HG02763 (cell line): ENCODE measurements around the gene MUC21.

ENCODE experiments used
- ATAC-seq: cut with Tn5 transposase; IDR thresholded peaks from one replicate; pipeline ENCODE4 v1.9.1; 2021; ENCODE audit warnings: mild to moderate bottlenecking, moderate library complexity; ENCODE audit not compliant: unreplicated experiment

MUC21 gene

DNA sequence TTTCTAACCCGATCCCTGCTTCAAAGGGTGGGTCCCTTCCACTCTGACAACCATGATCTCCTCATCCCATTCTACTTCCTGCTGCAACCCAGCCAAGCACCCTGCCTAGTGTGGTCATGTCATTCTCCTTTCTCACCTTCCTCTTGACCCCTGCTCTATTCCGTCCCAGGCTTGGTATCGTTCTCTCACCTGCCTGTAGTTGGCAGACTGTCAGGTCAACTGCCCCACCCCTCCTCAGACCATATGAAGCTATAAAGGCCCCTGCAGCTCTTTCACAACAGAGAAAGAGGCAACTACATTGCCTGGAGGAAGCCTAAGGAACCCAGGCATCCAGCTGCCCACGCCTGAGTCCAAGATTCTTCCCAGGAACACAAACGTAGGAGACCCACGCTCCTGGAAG, at the start of gene MUC21:
TSS of gene MUC21 (plus strand) at position 280 of the 400 bp plus-strand sequence. CDS start 241 bp downstream, outside the sequence.
- ATAC-seq, result no peak

DNA sequence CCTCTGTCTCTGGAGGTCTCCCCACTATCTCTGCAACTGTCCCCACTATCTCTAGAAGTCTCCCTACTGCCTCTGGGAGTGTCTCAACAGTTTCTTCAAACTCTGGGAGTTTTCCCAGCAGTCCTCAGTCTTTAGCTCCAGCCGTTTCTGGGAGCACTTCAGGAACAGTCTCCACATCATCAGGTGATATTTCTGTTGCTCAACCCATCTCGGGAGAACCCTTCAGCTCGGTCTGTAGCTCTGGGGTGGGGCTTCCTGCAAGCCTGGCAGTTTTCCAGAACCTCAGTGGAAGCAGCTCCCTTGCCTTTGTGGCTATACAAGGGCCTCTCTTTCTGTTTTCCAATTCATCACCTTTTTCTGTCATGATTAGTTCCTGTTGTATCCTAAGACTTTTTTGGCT, 48.5 kb upstream of the MUC21 start:
- ATAC-seq, result no peak

DNA sequence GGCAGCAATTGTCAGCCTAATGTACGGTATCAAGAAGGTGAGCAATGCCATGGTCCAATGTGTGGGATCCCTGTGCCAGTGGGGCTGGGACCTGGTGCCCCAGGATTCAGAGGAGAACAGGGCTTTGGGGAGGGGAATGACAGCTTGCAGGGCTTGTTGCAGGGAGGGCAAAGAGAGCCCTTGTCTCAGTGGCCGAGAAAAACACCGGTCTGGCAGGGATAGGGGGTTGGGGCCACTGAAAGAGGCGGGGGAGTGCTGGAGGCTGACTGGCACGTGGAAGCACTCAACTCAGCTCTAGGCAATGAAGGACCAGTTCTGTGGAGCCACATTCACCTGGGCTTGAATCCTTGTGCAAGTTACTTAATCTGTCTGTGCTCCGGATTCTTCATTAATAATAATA, 46.3 kb upstream of the MUC21 start:
- no peak for ATAC-seq

DNA sequence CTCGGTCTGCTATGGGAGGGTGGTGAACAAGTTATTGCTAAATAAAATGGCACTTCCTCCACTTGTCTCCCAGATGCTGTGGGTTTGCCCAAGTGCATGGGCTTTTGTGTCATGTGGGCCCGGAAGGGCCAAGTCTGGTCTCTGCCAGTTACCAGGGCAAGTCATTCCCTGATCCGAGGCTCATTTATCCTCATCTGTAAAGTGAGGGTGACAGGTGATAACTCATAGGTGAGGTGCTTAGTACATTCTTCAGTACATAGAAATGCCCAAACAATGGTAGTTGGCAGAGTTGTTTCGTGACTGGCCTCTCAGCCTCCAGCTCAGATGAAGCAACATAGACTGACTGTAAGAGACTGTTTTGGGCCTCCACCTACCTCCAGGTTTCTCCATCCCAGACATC, 44.8 kb upstream of the MUC21 start:
- ATAC-seq, result no peak

DNA sequence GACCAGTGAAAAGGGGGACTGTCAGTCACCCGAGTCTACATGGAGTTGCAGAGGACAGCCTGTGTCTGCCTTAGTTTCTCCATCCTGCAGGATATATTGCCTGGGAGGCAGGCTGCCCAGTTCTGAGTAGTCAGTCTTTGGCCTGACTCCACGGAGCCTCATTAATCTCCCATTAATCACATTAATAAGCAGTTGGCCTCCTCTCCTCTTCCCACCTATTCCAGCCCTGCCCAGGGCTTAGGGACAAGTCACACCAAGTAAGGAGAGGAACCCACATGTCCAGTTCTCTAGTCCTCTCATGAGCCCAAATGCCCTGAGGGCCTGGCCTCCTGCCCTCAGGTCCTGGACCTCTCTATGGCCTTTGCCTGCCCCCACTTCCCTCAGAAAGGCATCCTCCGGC, 44.0 kb upstream of the MUC21 start:
- no peak for ATAC-seq

DNA sequence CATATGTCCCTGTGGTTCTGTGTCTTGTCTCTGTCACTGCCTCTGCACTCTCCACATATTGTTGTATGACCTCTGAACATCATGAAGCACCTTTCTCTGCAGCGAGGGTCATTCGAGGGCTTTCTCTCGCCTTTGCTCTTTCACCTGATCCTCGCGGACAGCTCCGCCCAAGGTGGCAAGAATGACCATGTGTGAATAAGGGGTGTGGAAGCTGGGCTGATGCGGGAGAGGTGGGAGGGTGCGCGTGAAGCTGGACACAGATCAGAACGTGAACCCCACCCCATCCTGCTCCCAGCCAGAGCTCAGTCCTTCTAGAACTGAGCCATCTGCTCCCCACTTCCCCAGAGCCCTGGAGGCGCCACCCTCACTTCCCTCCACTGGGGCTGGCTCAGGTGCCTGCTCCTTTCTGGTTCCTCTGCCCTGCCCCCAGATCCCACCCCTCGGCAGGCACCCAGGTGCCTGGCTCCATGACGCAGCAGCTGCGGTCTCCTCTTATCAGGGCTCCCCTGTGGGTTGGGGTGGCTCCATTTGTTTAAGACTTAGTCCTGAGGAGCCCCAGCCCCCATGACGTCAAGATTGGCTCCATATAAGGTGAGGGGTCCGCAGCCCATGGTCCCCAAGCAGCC, 43.0 kb upstream of the MUC21 start, which contains the start of gene MUCL3:
TSS of gene MUCL3 (plus strand) at position 613 of the 626 bp plus-strand sequence. CDS start 27 bp downstream, outside the sequence.
- ATAC-seq, result no peak

DNA sequence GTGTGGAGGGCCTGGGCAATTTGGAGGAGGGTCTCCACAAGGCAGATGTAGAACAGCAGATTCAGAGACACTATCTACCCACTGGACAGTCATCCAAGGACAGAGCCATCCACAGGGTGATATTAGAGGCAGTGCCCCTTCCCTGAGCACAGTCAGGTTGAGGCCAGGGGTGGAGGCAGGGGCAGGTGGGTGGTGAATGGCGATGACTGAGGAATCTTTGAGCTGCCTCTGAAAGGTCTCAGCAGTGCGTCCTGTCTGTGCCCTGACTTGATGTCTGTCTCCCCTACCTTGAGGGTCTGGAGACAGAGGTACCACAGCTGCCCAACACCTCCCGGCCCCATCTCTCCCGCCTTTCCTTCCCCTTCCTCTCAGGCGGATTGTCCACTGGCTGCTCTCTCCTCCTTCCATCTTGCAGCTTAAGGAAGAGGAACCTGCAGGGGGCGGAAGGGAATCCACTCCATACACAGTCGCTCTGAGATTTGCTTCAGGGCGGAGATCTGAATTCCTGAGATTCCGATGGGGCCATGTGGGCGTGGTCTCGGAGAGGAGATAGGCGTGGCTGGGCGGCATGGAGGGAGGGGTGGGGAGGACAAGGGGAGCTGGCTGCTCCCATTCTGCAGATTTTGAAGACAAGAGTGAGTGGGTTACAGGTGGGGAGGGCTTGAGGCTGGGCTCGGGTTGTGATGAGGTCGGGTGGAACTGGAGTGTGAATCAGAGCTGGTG, 41.0 kb upstream of the MUC21 start:
- ATAC-seq, result no peak

DNA sequence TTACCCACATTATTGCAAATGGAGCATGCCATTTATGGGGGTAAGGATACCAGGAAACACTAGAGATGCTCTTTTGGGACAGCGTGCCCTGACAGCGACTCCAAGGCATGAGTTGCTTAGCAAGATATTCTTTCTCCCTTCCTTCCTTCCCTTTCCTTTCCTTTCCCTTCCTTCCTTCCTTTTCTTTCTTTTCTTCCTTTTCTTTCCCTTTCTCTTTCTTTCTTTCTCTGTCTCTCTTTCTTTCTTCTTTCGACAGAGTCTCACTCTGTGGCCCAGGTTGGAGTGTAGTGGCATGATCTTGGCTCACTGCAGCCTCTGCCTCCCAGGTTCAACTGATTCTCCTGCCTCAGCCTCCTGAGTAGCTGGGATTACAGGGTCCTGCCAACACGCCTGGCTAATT, 39.5 kb upstream of the MUC21 start:
- ATAC-seq, result no peak

DNA sequence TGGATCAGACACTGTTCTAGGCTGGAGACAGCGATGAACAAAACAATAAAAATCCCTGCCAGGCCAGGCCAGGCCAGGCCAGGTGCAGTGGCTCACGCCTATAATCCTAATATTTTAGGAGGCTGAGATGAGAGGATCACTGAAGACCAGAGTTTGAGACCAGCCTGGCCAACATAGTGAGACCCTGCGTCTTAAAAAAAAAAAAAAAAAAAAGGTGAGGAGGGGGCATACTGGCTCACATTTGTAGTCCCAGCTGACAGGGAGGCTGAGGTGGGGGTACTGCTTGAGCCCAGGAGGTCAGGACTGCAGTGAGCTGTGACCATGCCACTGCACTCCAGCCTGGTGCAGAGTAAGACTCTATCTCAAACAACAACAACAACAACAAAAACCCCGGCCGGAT, 38.2 kb upstream of the MUC21 start:
- no peak for ATAC-seq

DNA sequence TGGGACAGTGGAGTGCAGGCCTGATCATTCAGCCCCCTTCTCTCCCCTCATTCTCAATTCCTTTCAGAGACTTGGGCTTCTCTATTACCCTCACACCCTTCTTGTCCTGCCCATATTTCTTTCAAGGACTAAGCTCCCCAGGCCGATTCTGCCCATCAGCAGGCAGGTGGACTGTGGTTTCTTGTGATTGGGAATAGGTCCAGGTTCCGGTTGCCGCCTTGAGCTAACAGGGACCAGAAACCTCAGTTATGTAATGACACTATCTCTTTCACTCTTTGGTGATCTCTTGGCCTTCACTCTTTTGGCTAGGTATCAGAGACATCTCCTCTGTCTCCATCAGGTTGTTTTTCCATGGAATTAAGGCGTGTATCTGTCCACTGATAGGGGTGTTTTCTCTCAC, 36.3 kb upstream of the MUC21 start:
- ATAC-seq, result no peak

DNA sequence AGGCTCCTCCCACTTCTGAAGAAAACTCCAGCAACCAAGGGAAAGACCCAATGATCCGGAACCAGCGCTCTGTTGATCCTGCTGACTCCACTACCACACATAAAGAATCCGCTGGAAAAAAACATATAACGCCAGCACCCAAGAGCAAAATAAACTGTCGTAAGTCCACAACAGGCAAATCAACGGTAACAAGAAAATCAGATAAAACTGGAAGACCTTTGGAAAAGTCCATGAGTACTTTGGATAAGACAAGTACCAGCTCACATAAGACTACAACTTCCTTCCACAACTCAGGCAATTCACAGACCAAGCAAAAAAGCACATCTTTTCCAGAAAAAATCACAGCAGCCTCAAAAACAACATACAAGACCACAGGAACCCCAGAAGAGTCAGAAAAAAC, 34.7 kb upstream of the MUC21 start:
- no peak for ATAC-seq

DNA sequence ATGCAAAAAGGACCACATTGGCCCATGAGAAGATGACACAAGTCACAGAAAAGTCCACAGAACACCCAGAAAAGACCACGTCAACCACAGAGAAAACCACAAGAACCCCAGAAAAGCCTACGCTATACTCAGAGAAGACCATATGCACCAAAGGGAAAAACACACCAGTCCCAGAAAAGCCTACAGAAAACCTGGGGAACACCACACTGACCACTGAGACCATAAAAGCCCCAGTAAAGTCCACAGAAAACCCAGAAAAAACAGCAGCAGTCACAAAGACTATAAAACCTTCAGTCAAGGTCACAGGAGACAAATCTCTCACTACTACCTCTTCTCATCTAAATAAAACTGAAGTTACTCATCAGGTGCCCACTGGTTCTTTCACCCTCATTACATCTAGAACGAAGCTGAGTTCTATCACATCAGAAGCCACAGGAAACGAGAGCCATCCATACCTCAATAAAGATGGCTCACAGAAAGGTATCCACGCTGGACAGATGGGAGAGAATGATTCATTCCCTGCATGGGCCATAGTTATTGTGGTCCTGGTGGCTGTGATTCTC, 31.5 kb upstream of the MUC21 start:
- no peak for ATAC-seq

DNA sequence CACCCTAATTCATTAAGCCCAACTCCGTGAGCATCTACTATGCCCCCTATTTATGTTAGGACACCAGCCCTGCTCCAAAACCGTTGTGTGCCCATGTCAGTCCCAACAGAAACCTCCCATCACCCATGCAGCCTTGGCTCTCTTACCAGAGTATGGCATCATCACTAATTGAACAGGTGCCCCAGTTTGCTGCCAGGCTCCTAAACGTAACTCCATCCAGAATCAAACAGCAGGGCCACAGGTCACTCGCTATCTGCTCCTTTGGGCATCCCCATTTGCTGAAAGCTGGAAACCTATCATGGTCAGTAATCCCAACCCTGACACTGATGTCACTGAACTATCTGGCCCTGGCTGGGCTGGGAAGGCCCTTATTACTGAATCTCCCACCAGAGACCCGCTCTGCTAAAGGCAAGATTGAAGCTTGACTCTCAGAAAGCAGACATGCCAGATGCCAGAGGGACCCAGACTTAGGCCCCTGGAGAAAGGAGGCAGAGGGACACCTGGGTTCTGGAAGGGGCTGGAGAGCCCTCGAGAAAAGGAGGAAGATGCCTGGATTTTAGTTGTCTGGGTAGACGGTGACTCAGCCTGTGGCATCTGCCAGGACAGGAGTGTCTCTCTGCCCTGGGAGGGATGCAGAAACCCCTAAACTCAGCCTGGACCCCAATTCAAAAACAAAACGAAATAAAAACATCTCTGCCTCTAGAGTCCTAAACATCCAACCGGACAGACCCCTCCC, 28.7 kb upstream of the MUC21 start:
- no peak for ATAC-seq

DNA sequence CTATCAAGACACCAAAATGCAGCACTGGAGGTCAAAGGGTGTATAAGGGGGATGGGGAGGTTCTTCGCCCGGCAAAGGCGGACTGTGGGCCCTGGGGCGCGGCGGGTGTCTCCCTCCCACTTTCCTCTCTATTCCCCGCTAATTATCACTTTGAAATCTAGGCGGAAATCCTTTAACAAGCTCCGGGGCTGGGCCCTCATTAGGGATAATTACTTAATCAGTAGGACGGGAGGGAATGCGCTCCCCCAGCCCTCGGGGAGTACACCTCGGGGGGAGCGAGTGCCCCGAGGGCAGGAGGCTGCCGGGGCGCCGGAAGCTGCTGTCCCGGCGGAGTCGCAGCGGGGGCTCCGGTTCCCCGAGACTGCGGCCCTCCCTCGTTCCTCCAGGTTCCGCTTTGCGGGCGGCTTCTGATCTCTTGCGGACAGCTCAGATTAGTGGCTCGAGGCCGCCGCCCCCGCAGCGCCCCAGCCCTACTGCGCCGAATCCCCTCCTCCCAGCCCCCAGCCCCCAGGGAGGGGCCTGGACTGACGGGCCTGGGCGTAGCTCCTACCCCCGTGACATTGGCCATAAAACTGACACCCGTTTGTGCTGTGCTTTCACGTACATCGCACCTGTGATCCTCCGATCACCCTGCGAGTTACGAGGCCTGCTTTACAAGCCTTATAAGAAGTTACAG, 28.0 kb upstream of the MUC21 start:
- peak; percentile 59 for ATAC-seq

DNA sequence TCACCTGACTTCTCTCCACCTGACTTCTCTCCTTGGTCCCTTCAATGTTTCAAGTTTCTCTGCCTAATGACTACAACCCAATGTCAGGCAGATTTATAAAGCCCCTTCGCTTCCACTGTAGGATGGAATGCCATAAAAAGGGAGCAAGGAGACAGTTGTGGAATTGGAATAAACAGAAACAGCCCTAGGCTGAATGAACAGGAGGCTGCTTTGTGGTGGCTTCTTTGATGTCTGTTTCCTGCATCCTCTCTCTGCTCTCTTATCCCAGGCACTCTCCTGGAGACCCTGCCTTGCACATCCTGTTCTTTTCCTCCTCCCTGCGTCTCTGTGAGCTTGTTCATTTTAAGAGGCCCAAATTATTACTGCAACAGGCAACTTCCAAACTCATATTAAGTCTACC, 25.8 kb upstream of the MUC21 start:
- ATAC-seq, result no peak

DNA sequence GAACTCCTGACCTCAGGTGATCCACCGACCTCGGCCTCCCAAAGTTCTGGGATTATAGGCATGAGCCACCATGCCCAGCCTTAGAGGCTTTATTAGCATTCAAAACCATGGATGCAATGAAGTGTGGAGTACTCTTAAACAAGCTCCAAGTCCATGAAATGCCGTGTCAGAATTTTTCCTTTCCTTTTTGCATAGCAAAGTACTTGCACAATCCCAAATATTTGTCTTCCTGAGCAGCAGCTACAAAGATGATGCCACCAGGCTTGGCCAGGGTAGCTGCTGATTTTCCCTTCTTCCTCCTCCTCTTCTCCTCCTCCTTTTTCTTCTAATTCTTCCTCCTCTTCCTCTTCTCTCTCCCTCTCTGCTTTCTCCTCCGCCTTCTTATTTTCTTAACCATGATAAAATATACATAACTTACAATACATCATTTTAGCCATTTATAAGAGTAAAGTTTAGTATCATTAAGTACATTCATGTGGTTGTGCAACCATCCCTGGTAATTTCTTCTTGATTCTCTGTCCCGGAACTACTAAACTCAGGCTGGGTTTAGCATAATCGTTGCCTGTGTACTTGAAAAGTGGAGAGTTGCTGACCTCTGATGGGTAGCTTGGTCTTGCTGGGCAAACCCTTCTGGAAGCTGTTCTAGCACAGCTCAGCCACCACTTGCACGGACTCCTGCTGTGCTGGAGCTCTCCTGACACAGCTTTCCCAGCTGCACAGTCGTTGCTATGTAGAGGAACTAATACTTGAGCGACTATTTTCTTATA, 22.4 kb upstream of the MUC21 start:
- no peak for ATAC-seq

DNA sequence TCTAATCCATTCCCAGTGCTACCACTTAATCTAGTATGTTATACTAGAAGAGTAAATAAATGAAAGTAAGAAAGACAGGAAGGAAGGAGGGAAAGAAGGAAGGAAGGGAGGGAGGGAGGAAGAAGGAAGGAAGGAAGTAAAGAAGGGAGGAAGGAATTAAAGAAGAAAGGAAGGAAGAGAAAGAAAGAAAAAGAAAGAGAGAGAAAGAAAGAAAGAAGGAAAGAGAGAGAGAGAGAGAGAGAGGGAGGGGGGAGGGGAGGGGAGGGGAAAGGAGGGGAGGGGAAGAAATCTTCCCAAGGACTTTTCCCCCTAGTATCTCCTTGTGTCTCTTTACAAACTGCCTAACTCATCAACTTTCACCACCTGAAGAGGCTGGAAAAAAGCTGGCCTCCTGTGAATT, 20.8 kb upstream of the MUC21 start:
- no peak for ATAC-seq

DNA sequence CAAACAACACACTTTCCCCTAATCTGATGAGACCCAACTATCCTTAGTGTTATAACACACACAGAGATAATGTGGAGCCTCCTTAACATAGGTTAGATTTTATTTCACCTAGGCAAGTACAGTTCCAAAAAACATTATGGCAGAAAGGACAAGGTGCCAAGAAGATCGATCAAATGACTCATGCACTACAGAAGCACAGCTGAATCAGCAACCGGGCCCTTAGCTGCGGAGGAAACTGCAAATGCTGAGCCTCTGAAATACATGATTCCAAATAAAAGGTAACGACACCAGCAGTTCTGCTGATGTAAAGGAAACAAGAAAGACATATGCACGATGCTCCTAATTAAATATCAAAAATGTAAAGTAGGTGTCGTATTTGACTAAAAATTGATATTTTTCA, 19.9 kb upstream of the MUC21 start:
- ATAC-seq, result no peak

DNA sequence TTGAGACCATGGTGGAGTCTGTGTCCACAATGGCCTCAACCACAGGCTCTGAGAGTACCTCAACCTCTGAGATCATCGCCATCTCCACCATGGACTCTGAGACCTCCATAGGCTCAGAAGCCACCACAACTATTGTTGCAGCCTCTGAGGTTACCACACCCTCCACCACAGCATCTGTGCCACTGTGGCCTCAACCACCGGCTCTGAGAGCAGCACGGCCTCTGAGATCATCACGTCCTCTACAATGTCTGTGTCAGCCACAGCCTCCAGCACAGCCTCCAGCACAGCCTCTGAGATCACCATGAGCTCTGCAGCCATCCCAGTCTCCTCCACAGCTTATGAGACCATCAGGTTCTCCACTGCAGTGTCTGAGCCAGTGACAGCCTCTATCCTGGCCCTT, 19.4 kb upstream of the MUC21 start:
- ATAC-seq, result no peak

DNA sequence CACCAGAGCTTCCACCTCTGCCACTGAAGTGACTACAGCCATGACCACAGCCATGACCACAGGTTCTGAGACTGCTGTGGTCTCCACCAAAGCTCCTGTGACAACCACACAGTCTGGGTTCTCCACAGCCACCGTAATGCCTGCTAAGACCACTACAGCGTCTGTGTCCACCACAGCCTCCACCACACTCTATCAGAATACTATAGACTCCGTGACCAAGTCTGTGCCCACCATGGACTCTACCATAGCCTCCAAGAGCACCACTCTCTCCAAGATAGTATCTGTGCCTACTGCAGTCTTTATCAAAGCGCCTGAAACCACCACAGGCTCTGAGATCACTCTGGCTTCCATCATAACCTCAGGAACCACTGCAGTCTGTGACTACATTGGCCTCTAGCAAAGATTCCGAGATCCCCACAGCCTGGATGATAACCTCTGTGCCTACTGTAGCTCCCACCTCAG, 18.3 kb upstream of the MUC21 start:
- no peak for ATAC-seq
